ENCODE measurements around the gene FBXW11.

GRCh38 chr5:171820561-171820960 lies 185.9 kb downstream of the FBXW11 start:
- TF ChIP-seq ZBTB21 (CRISPR knock-in tag; IDR thresholded peaks at IDR 0.05; ENCODE audit: borderline replicate concordance) (no peak), ZBTB43 (CRISPR knock-in tag; IDR thresholded peaks at IDR 0.05) (no peak), NR3C1 (CRISPR knock-in tag; conservative IDR thresholded peaks at IDR 0.05; ENCODE audit: low read depth) (no peak), CTCF (IDR thresholded peaks at IDR 0.05) (no peak), TEAD4 (CRISPR knock-in tag; IDR thresholded peaks at IDR 0.05) (no peak), STAT6 (CRISPR knock-in tag; conservative IDR thresholded peaks at IDR 0.05; ENCODE audit: low read depth) (no peak), ELF4 (CRISPR knock-in tag; IDR thresholded peaks at IDR 0.05; ENCODE audit: low read depth) (no peak), ETV6 (CRISPR knock-in tag; IDR thresholded peaks at IDR 0.05) (no peak), NR2C2 (CRISPR knock-in tag; IDR thresholded peaks at IDR 0.05) (no peak), TP53 (CRISPR knock-in tag; IDR thresholded peaks at IDR 0.05) (no peak), RELA (CRISPR knock-in tag; IDR thresholded peaks at IDR 0.05; ENCODE audit: borderline replicate concordance) (no peak)
